IMR-90 (cell line): ENCODE measurements around the gene WASL. TPM values are rescaled to one million over a fixed set of nuclear protein-coding genes. Genes with fewer than 3 reads are reported as not detected.

ENCODE experiments used
- ATAC-seq: fragments of 200-7000 bp; cut with Tn5 transposase; 2 replicates; pipeline ENCODE4 v1.9.1; 2020; ENCODE audit warnings: low read depth, mild to moderate bottlenecking, moderate library complexity
- BruUV-seq: library from RNA; stranded (reverse); fragments of 400-500 nt; replicated peaks from 2 replicates; lab custom pipeline; 2021; lab: Mats Ljungman, UMichigan
- CTCF ChIA-PET: fragments of 300-600 bp; formaldehyde crosslinking; extraction: SDS; loops from one replicate; lab custom pipeline; 2021; ENCODE audit warnings: antibody characterized with exemption; lab: Yijun Ruan, JAX
- POLR2A ChIA-PET: fragments of 300-600 bp; sonication (Branson Sonifier 250); formaldehyde crosslinking; loops from one replicate; lab custom pipeline; 2022; ENCODE audit warnings: antibody characterized with exemption; ENCODE audit not compliant: unreplicated experiment; lab: Charles Lee
- DNase-seq: peaks from one replicate; pipeline ENCODE4 v3.0.0; 2013
- H2AFZ ChIP-seq: replicated peaks from 2 replicates; pipeline ENCODE3; 2013; ENCODE audit warnings: low read length, mild to moderate bottlenecking; ENCODE audit not compliant: poor library complexity
- H2AK5ac ChIP-seq: 2 replicates; pipeline ENCODE4 v1.6.1; 2013; ENCODE audit warnings: low read depth, low read length, inconsistent platforms
- H2AK9ac ChIP-seq: replicated peaks from 2 replicates; pipeline ENCODE3; 2013; ENCODE audit warnings: mild to moderate bottlenecking, low read depth, low read length, moderate library complexity; ENCODE audit not compliant: poor library complexity
- H2BK120ac ChIP-seq: 2 replicates; pipeline ENCODE4 v1.6.1; 2013; ENCODE audit warnings: low read depth, low read length, inconsistent platforms
- H2BK15ac ChIP-seq: 3 replicates; pipeline ENCODE4 v1.6.1; 2013; ENCODE audit warnings: low read depth, low read length, inconsistent platforms
- H2BK20ac ChIP-seq: 2 replicates; pipeline ENCODE4 v1.6.1; 2013; ENCODE audit warnings: low read depth, mild to moderate bottlenecking, inconsistent platforms, low read length, moderate library complexity
- H2BK5ac ChIP-seq: 2 replicates; pipeline ENCODE4 v1.6.1; 2013; ENCODE audit warnings: mild to moderate bottlenecking, low read depth, low read length, inconsistent platforms; ENCODE audit not compliant: poor library complexity, severe bottlenecking
- H3K14ac ChIP-seq: replicated peaks from 2 replicates; pipeline ENCODE4 v1.6.1; 2013; ENCODE audit warnings: low read depth, low read length, inconsistent platforms
- H3K18ac ChIP-seq: 2 replicates; pipeline ENCODE4 v1.6.1; 2013; ENCODE audit warnings: low read depth, low read length, control low read depth
- H3K23ac ChIP-seq: 2 replicates; pipeline ENCODE4 v1.6.1; 2013; ENCODE audit warnings: low read depth, low read length, inconsistent platforms
- H3K27ac ChIP-seq: 2 replicates; pipeline ENCODE4 v1.5.1; 2013; ENCODE audit warnings: mild to moderate bottlenecking, control low read depth, low read length; ENCODE audit not compliant: insufficient read depth
- H3K27me3 ChIP-seq: 2 replicates; pipeline ENCODE4 v1.6.1; 2013; ENCODE audit warnings: low read length; ENCODE audit not compliant: control insufficient read depth, insufficient read depth
- H3K36me3 ChIP-seq: 2 replicates; pipeline ENCODE4 v1.6.1; 2013; ENCODE audit warnings: low read length, mixed read lengths; ENCODE audit not compliant: control insufficient read depth, insufficient read depth
- H3K4ac ChIP-seq: 2 replicates; pipeline ENCODE4 v1.6.1; 2013; ENCODE audit warnings: low read depth, low read length, inconsistent platforms
- H3K4me1 ChIP-seq: 2 replicates; pipeline ENCODE4 v1.6.1; 2013; ENCODE audit warnings: low read length, mixed read lengths; ENCODE audit not compliant: control insufficient read depth, insufficient read depth
- H3K4me2 ChIP-seq: 2 replicates; pipeline ENCODE4 v1.6.1; 2013; ENCODE audit warnings: low read depth, mild to moderate bottlenecking, control low read depth, low read length, moderate library complexity
- H3K4me3 ChIP-seq: 2 replicates; pipeline ENCODE4 v1.5.1; 2013; ENCODE audit warnings: low read depth, mild to moderate bottlenecking, control low read depth, low read length, moderate library complexity; ENCODE audit not compliant: insufficient read depth
- H3K56ac ChIP-seq: 2 replicates; pipeline ENCODE4 v1.6.1; 2013; ENCODE audit warnings: low read length, inconsistent platforms; ENCODE audit not compliant: insufficient read depth; ENCODE audit errors: extremely low read depth
- H3K79me1 ChIP-seq, 2 experiments: 2 replicates each; pipeline ENCODE4 v1.6.1; 2013; ENCODE audit warnings: low read length in 2 of 2, inconsistent platforms in 1 of 2, low read depth in 1 of 2
- H3K9ac ChIP-seq: 2 replicates; pipeline ENCODE4 v1.6.1; 2013; ENCODE audit warnings: low read depth, low read length, control low read depth
- H3K9me1 ChIP-seq: 2 replicates; pipeline ENCODE4 v1.6.1; 2013; ENCODE audit warnings: low read length, inconsistent platforms; ENCODE audit not compliant: insufficient read depth
- H3K9me3 ChIP-seq: 2 replicates; pipeline ENCODE4 v1.6.1; 2013; ENCODE audit warnings: low read length; ENCODE audit not compliant: control insufficient read depth, insufficient read depth
- H4K20me1 ChIP-seq: 2 replicates; pipeline ENCODE4 v1.6.1; 2013; ENCODE audit warnings: low read length, inconsistent platforms; ENCODE audit not compliant: insufficient read depth
- H4K5ac ChIP-seq: 2 replicates; pipeline ENCODE4 v1.6.1; 2013; ENCODE audit warnings: mild to moderate bottlenecking, low read depth, low read length, control low read depth
- H4K8ac ChIP-seq, 2 experiments: 2 replicates each; pipeline ENCODE4 v1.6.1; 2013; ENCODE audit warnings: low read depth in 2 of 2, low read length in 2 of 2, control low read depth in 1 of 2, inconsistent platforms in 1 of 2
- H4K91ac ChIP-seq: 2 replicates; pipeline ENCODE4 v1.6.1; 2013; ENCODE audit warnings: low read depth, low read length, inconsistent platforms; ENCODE audit not compliant: insufficient read depth
- BHLHE40 ChIP-seq: fragments of 150-350 bp; IDR thresholded peaks from 2 replicates; pipeline ENCODE4 v1.6.1; 2016; ENCODE audit warnings: mild to moderate bottlenecking, low read depth, low read length
- CEBPB ChIP-seq: IDR thresholded peaks from 2 replicates; pipeline ENCODE4 v1.6.1; 2012; ENCODE audit warnings: low read depth, low read length, improper control_type of control experiment
- ELK1 ChIP-seq: fragments of 150-350 bp; IDR thresholded peaks from 2 replicates; pipeline ENCODE4 v1.6.1; 2016; ENCODE audit warnings: low read depth, mild to moderate bottlenecking, low read length, moderate library complexity, borderline replicate concordance
- FOS ChIP-seq: fragments of 150-350 bp; IDR thresholded peaks from 2 replicates; pipeline ENCODE4 v1.6.1; 2016; ENCODE audit warnings: low read depth, low read length
- MAFK ChIP-seq: IDR thresholded peaks from 2 replicates; pipeline ENCODE4 v1.6.1; 2012; ENCODE audit warnings: low read depth, low read length, improper control_type of control experiment
- MAZ ChIP-seq: IDR thresholded peaks from 2 replicates; pipeline ENCODE4 v1.6.1; 2012; ENCODE audit warnings: low read depth, mild to moderate bottlenecking, low read length, improper control_type of control experiment, moderate library complexity, borderline replicate concordance
- MXI1 ChIP-seq: IDR thresholded peaks from 2 replicates; pipeline ENCODE4 v1.6.1; 2012; ENCODE audit warnings: low read depth, mild to moderate bottlenecking, low read length, moderate library complexity, borderline replicate concordance
- POLR2A ChIP-seq: IDR thresholded peaks from 2 replicates; pipeline ENCODE4 v1.6.1; 2012; ENCODE audit warnings: mild to moderate bottlenecking, low read depth, low read length
- RAD21 ChIP-seq: IDR thresholded peaks from 2 replicates; pipeline ENCODE4 v1.6.1; 2012; ENCODE audit warnings: low read length, improper control_type of control experiment
- RFX5 ChIP-seq: IDR thresholded peaks from 2 replicates; pipeline ENCODE4 v1.8.0; 2012; ENCODE audit warnings: low read depth, mild to moderate bottlenecking, low read length, moderate library complexity
- SMC3 ChIP-seq: fragments of 150-350 bp; IDR thresholded peaks from 2 replicates; pipeline ENCODE4 v1.6.1; 2016; ENCODE audit warnings: low read depth, mild to moderate bottlenecking, antibody characterized with exemption, low read length, moderate library complexity
- WGBS, 2 experiments: methylation state at CpG; one replicate each; pipeline versions ENCODE4 v1.1.5 to v1.1.7; 2013; ENCODE audit warnings: missing lambda C conversion rate in 2 of 2; ENCODE audit not compliant: insufficient read length in 1 of 2; ENCODE audit errors: extremely low coverage in 2 of 2; 5-methylcytosine and 5-hydroxymethylcytosine counted together
- dilution Hi-C: fragments of 300-500 bp; cut with HindIII; formaldehyde crosslinking; loops from one replicate; pipeline ENCODE4 v1.14.3; 2018; ENCODE audit warnings: low sequenced_read_pairs; ENCODE audit not compliant: unreplicated experiment
- in situ Hi-C: fragments of 300-500 bp; cut with MboI; formaldehyde crosslinking; loops from 3 replicates; pipeline ENCODE4 v1.14.3; 2019; ENCODE audit warnings: low sequenced_read_pairs, inconsistent platforms, mixed read lengths
- intact Hi-C: fragments of 100-400 bp; cut with micrococcal nuclease; formaldehyde crosslinking; loops from 2 replicates; pipeline ENCODE4 v1.10.0; 2022
- polyA plus RNA-seq, 3 experiments: library from polyadenylated mRNA; depleted of rRNA; stranded (reverse); fragments of >200 nt; gene quantifications; 2 replicates each; pipeline ENCODE4 v1.2.3, GENCODE V29; 2012; ENCODE audit warnings: low replicate concordance in 1 of 3
- total RNA-seq: library from RNA; depleted of rRNA; stranded (reverse); fragments of >200 nt; gene quantifications from 2 replicates; pipeline ENCODE4 v1.2.3, GENCODE V29; 2012
- TF ChIP-seq, protein P1 (sequence below): conservative IDR thresholded peaks from 2 replicates; pipeline ENCODE4 v1.5.1; 2012; ENCODE audit warnings: mild to moderate bottlenecking, low read depth, low read length, improper control_type of control experiment
- TF ChIP-seq, protein P2 (sequence below): fragments of 150-350 bp; IDR thresholded peaks from 2 replicates; pipeline ENCODE4 v1.6.1; 2017; ENCODE audit warnings: mild to moderate bottlenecking, antibody characterized with exemption, low read length, low read depth

The WASL gene
- total and polyA plus RNA-seq, 2 of the 4 experiments (the other 2 are of a cell fraction) = 2.3 to 7.9 TPM

DNA sequence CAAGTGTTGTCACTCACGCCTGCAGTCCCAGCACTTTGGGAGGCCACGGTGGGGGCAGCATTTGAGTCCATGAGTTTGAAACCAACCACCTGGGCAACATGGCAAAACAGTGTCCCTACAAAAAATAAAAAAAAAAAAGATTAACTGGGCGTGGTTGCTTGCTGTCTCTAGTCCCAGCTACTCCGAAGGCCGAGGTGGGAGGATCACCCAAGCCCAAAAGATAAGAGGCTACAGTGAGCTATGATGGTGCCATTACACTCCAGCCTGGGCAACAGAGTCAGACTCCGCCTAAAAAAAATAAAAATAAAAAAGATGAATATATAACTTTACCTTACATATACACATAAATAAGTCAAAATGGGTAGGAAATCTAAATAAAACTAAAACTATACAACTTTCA is 95.6 kb downstream of the WASL start:
- Histone ChIP-seq H3K18ac (no peak overlapping the region), H3K23ac (no peak overlapping the region), H3K36me3 (no peaks in the 10 kb centered on the region), H4K20me1 (no peaks in the 10 kb centered on the region), H3K9ac (no peak overlapping the region), H2AK9ac (no peak overlapping the region), H3K4me2 (no peak overlapping the region), H3K56ac (no peak overlapping the region), H4K8ac (no peak overlapping the region), H4K5ac (no peak overlapping the region), H2BK5ac (no peak overlapping the region), H3K4me1 (no peaks in the 10 kb centered on the region), H2BK20ac (no peak overlapping the region), H3K27me3 (peaks cover 2% of the 10 kb centered on the region; the same call in 1 of the 2 replicates), H3K4ac (no peak overlapping the region), H3K14ac (no peak overlapping the region), H3K9me3 (no peaks in the 10 kb centered on the region), H2BK120ac (no peak overlapping the region), H2AK5ac (no peak overlapping the region), H3K4me3 (no peak overlapping the region), H3K79me1 (no peaks in the 10 kb centered on the region), H4K91ac (no peak overlapping the region), H3K9me1 (no peaks in the 10 kb centered on the region), H2BK15ac (no peak overlapping the region), H2AFZ (no peak overlapping the region), H3K27ac (no peak overlapping the region)
- dilution Hi-C loops (no loop called here), intact Hi-C loops (no loop called here), in situ Hi-C loops (no loop called here)
- no peak for ATAC-seq
- CTCF ChIA-PET = interaction anchor here (0.6 to 1.2 kb wide), 2 partner anchors 14 to 16 kb away, joined by 4 to 7 read pairs; no protein-coding TSS in a partner anchor
- DNase-seq = no peak
- no peak for TF ChIP-seq RAD21
- TF ChIP-seq BHLHE40 = no peak
- no peak for TF ChIP-seq MAZ
- no peak for TF ChIP-seq FOS
- TF ChIP-seq, protein P1, sequence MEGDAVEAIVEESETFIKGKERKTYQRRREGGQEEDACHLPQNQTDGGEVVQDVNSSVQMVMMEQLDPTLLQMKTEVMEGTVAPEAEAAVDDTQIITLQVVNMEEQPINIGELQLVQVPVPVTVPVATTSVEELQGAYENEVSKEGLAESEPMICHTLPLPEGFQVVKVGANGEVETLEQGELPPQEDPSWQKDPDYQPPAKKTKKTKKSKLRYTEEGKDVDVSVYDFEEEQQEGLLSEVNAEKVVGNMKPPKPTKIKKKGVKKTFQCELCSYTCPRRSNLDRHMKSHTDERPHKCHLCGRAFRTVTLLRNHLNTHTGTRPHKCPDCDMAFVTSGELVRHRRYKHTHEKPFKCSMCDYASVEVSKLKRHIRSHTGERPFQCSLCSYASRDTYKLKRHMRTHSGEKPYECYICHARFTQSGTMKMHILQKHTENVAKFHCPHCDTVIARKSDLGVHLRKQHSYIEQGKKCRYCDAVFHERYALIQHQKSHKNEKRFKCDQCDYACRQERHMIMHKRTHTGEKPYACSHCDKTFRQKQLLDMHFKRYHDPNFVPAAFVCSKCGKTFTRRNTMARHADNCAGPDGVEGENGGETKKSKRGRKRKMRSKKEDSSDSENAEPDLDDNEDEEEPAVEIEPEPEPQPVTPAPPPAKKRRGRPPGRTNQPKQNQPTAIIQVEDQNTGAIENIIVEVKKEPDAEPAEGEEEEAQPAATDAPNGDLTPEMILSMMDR = no peak
- TF ChIP-seq, protein P2, sequence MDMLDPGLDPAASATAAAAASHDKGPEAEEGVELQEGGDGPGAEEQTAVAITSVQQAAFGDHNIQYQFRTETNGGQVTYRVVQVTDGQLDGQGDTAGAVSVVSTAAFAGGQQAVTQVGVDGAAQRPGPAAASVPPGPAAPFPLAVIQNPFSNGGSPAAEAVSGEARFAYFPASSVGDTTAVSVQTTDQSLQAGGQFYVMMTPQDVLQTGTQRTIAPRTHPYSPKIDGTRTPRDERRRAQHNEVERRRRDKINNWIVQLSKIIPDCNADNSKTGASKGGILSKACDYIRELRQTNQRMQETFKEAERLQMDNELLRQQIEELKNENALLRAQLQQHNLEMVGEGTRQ = no peak
- no peak for TF ChIP-seq MXI1
- TF ChIP-seq RFX5 = no peak
- no peak for TF ChIP-seq CEBPB
- TF ChIP-seq ELK1 = no peak
- TF ChIP-seq POLR2A = no peak
- TF ChIP-seq MAFK = no peak
- no peak for TF ChIP-seq SMC3
- no TSS peak for BruUV-seq
- POLR2A ChIA-PET = no interaction called here
- no CpG with 5 or more reads among the region's 6 CpGs for WGBS, 2 experiments
